GM12801 (cell line): ENCODE results near the gene RAP1GAP2.

Source experiments
- CTCF ChIP-seq: IDR thresholded peaks from one replicate; pipeline ENCODE4 v1.5.1; 2011; ENCODE audit warnings: control low read depth; ENCODE audit not compliant: insufficient read length; ENCODE audit errors: extremely low read depth

Gene RAP1GAP2

GRCh38 chr17:2926019-2926650, 129.9 kb downstream of the RAP1GAP2 start:
- no peak for TF ChIP-seq CTCF

GRCh38 chr17:2928294-2928890, 132.2 kb downstream of the RAP1GAP2 start:
- no peak for TF ChIP-seq CTCF

DNA sequence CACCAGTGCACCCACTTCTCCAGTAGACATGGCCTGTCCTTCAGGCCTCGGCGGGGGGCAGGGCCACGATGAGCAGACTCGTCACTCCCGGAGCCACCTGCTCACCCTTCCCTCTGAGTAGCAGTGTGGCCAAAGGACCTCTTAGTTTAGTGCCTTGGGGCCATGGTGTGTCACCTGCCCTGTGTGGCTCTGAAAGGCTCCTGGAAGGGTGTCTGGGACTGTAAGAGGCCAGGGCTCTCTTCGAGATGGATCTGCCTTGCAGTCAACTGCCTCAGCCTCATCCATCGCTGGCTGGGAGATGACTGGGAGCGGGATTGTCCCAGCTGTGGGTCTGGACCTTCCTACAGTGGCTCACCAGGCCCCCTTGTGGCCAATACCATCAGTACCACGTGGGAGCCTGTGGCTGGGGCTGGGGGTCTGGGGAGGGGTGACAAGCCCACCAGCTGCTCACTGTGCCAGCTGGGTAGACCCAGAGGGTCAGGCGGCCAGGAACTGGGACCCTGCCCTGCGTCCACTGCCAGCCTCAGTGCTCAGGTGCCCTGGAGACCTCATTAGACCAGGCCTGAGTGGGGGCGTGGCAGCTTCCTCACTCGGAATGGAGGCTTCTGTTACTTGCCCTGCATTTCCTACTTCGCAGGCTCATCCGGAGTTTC, 133.8 kb downstream of the RAP1GAP2 start:
- no peak for TF ChIP-seq CTCF

DNA sequence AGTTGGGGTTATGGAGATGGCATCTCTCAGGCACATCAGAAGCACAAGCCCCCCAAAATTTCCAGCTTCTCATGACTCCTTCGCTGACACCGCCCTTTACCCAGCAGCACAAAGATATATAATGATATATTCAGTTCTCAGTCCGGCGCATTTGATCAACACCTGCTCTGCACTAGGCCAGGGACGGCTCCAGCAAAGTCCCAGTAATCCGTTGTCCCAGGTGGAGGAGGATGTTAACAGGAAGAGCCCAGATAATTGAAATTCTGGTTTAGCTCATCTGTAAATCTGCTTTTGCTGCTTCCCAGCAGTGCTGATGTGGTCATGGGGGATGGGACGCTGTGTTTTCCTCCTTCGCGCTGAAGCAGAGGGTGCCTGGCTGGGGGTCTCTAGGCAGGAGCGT, 135.6 kb downstream of the RAP1GAP2 start:
- no peak for TF ChIP-seq CTCF

- TF ChIP-seq CTCF: no peak
Measured at GRCh38 chr17:2932946-2933345, 136.7 kb downstream of the RAP1GAP2 start.

GRCh38 chr17:2933606-2934005, 137.4 kb downstream of the RAP1GAP2 start:
- TF ChIP-seq CTCF: no peak

- no peak for TF ChIP-seq CTCF
Measured at GRCh38 chr17:2935632-2936031, 139.4 kb downstream of the RAP1GAP2 start.
